Sigmoid colon (tissue), 7 donors: ENCODE data around the gene LRRC1. TPM values are rescaled to one million over a fixed set of nuclear protein-coding genes. Genes with fewer than 3 reads are reported as not detected.

ENCODE experiments used
- DNase-seq: peaks from one replicate; pipeline ENCODE4 v3.0.0-alpha.2; 2019
- H3K27ac ChIP-seq, 4 donors: fragments of 200-600 bp; sonication (generic); one replicate each; pipeline ENCODE4 v1.5.1; 2016 to 2019; ENCODE audit warnings: mild to moderate bottlenecking in 1 of 4
- H3K27me3 ChIP-seq, 3 donors: fragments of 200-600 bp; sonication (generic); one replicate each; pipeline ENCODE4 v1.5.1; 2019; ENCODE audit warnings: mild to moderate bottlenecking in 1 of 3
- H3K36me3 ChIP-seq, 4 donors: fragments of 200-600 bp; sonication (generic); one replicate each; pipeline ENCODE4 v1.5.1; 2016 to 2019
- H3K4me1 ChIP-seq, 4 donors: fragments of 200-600 bp; sonication (generic); one replicate each; pipeline ENCODE4 v1.5.1; 2017 to 2019
- H3K4me3 ChIP-seq, 4 donors: fragments of 200-600 bp; sonication (generic); one replicate each; pipeline ENCODE4 v1.5.1; 2017 to 2019; ENCODE audit warnings: mild to moderate bottlenecking in 2 of 4, moderate library complexity in 1 of 4
- H3K9me3 ChIP-seq, 4 donors: fragments of 200-600 bp in 3 of 4; sonication (generic) in 3 of 4; one replicate each; pipeline versions ENCODE4 v1.5.1 to v1.6.1; 2013 to 2019
- EP300 ChIP-seq, 4 donors: sonication (generic); formaldehyde crosslinking; IDR thresholded peaks; one replicate each; pipeline ENCODE4 v1.6.1; 2017; ENCODE audit warnings: antibody characterized with exemption in 4 of 4
- POLR2A ChIP-seq, 2 donors: fragments of 450-650 bp; IDR thresholded peaks; one replicate each; pipeline ENCODE4 v1.6.1; 2016; ENCODE audit warnings: antibody characterized with exemption in 2 of 2, mild to moderate bottlenecking in 2 of 2, moderate library complexity in 2 of 2
- POLR2AphosphoS5 ChIP-seq, 4 donors: sonication (generic); formaldehyde crosslinking; IDR thresholded peaks; one replicate each; pipeline ENCODE4 v1.6.1; 2017; ENCODE audit warnings: antibody characterized with exemption in 4 of 4
- WGBS, 2 donors: extraction: QIAGEN DNeasy Blood & Tissue Kit; methylation state at CpG; one replicate each; pipeline ENCODE4 v1.1.7; 2013; 5-methylcytosine and 5-hydroxymethylcytosine counted together
- intact Hi-C: fragments of 100-400 bp; cut with DNase I; formaldehyde crosslinking; loops from one replicate; pipeline ENCODE4 v1.15.1; 2023
- polyA plus RNA-seq, 3 donors: library from polyadenylated mRNA; stranded (reverse); fragments of 200-250 nt; gene quantifications; one replicate each; pipeline ENCODE4 v1.2.3, GENCODE V29; 2013
- total RNA-seq, 4 donors: library from RNA; depleted of rRNA; stranded (reverse); fragments of >200 nt; gene quantifications; one replicate each; pipeline ENCODE4 v1.1.0, GENCODE V29; 2016
- TF ChIP-seq, protein P1 (sequence below), 4 experiments: fragments of 450-650 bp in 3 of 4; fragments of 200-600 bp in 1 of 4; IDR thresholded peaks; one replicate each; pipeline ENCODE4 v1.5.1; 2016 to 2019; ENCODE audit warnings: antibody characterized with exemption in 4 of 4, mild to moderate bottlenecking in 3 of 4, moderate library complexity in 2 of 4
- donor health status: healthy with polysubstance abuse.
- donor health status: Bipolar disorder and iron deficiency.
- donor health status: healthy.

The LRRC1 gene
- total RNA-seq (10 to 100 TPM; 20.8 to 32.4 (median 24.4) TPM), polyA plus RNA-seq (10 to 100 TPM; 29.9 to 50.4 (median 43.2) TPM)

DNA sequence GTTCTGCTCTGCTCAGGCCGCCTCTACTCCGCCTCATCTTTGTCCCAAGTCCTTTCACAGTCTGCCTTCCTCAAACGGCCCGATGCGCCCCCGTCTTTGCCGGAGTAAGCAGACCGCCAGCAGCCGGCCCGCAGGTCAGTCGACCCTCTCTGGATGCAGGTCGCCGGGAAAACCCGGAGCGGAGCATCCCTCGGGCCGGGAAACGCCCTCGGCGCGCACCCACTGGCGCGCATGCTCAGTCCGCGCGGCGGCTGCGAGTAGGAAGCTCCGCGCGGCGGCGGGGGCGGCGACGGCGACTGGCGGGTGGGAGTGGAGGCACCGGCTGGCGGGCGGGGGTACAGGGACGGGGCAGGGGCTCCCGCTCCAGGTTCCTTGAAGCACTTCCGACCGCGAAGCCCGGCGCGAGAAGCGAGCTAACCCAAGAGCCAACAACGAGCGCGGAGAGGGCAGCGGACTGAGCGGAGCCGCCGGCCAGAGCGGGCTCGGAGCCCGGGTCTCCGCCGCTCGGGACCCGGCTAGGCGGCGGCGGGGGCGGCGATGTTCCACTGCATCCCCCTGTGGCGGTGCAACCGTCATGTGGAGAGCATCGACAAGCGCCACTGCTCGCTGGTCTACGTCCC, at the start of gene LRRC1:
LRRC1 (plus strand) TSS at position 286 of the 620 bp plus-strand sequence; CDS start at position 538, 252 bp downstream.
- H3K27me3 ChIP-seq, result peaks cover 0 to 5% (median 0%) of the 10 kb centered on the region in 3 donors
- DNase-seq, result peak; percentile 95
- H3K27ac ChIP-seq, result peak within 1 kb of the TSS; percentile 81 to 90 (median 84)
- H3K4me1 ChIP-seq, result peaks cover 0 to 38% (median 21%) of the 10 kb centered on the region in 4 donors
- no peak for TF ChIP-seq EP300 (IDR thresholded peaks at IDR 0.05)
- peak; percentile 55 to 82 (median 79) for TF ChIP-seq POLR2AphosphoS5 (IDR thresholded peaks at IDR 0.05)
- TF ChIP-seq, protein P1, sequence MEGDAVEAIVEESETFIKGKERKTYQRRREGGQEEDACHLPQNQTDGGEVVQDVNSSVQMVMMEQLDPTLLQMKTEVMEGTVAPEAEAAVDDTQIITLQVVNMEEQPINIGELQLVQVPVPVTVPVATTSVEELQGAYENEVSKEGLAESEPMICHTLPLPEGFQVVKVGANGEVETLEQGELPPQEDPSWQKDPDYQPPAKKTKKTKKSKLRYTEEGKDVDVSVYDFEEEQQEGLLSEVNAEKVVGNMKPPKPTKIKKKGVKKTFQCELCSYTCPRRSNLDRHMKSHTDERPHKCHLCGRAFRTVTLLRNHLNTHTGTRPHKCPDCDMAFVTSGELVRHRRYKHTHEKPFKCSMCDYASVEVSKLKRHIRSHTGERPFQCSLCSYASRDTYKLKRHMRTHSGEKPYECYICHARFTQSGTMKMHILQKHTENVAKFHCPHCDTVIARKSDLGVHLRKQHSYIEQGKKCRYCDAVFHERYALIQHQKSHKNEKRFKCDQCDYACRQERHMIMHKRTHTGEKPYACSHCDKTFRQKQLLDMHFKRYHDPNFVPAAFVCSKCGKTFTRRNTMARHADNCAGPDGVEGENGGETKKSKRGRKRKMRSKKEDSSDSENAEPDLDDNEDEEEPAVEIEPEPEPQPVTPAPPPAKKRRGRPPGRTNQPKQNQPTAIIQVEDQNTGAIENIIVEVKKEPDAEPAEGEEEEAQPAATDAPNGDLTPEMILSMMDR (IDR thresholded peaks at IDR 0.05), result no peak
- TF ChIP-seq POLR2A (IDR thresholded peaks at IDR 0.05), result peak; percentile 24 to 36
- no peaks in the 10 kb centered on the region for H3K36me3 ChIP-seq
- no peaks in the 10 kb centered on the region for H3K9me3 ChIP-seq
- peak within 1 kb of the TSS; percentile 69 to 95 (median 84) for H3K4me3 ChIP-seq
- intact Hi-C loops, result loop anchor here (1.0 to 10.0 kb wide), 5 partner anchors 42 to 440 kb away; partner anchors contain the start of gene GCLC
- WGBS, 2 donors, result 0% methylated on average over 75 of the region's 75 CpGs

DNA sequence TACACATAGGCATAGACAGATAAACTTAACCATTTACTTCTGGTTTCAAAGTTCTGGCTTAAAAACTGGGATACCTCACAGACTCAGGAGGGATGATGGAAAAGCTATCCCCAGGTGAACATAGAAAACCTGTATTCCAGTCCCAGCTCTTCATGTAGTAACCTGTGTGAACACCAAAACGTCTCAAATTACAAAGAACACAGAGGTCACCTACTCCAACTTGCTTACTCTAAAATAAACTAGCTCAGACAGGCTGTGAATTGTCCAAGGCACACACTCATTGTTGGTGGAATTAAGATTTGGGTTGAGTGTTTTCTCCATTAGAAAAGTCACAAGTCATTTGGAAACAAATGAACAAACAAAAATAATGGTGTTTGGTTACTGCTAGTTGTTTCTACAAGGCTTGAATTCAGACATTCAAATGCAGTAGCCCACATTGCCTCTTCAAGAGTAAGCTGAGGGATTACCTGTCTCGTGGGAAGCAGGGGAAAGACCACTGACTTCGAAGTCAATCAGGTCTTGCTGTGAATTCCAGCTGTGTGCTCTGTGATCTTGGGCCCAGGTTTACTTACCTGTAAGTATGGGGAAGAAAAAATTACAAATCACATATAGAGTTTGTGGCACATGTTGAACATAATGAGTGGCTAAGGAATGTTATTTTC, 48.2 kb upstream of the LRRC1 start:
- no peak for DNase-seq
- WGBS, 2 donors, result 66 to 68% methylated on average over 3 of the region's 3 CpGs

DNA sequence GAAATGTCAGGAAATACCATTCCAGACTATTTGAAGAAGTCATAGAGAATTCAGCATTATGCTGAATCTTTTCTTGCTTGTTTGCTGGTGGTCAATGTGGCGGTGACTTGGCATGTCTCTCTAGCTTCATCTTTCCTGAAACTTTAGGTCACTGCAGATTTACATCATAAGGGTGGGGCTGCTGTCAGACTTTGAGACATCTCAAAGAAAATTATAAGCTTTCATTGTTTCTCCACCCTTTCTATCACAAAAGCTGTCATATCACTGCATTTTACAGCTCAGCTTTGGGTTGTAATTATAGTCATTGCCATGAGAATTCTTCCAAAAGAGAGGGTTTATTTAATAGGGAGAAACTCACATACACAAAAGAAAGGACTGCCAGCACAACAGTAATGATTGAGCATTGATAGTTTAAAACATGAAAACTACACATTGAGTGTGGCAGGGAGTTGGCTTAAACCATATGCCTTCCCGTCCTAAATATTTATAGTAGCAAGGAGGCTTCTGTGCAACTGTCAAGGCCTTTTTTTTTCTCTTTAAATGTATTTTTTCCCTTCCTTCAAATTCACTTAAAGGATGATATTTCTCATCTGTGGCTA, 44.7 kb upstream of the LRRC1 start:
- no peaks in the 10 kb centered on the region for H3K36me3 ChIP-seq
- 55 to 75% methylated on average over 2 of the region's 2 CpGs for WGBS, 2 donors
- no peaks in the 10 kb centered on the region for H3K27me3 ChIP-seq
- no peaks in the 10 kb centered on the region for H3K4me1 ChIP-seq
- no peak overlapping the region for H3K4me3 ChIP-seq
- no peak for DNase-seq
- no peak overlapping the region for H3K27ac ChIP-seq
- TF ChIP-seq EP300 (IDR thresholded peaks at IDR 0.05) (no peak), POLR2A (IDR thresholded peaks at IDR 0.05) (no peak), POLR2AphosphoS5 (IDR thresholded peaks at IDR 0.05) (no peak)
- TF ChIP-seq, protein P1 (IDR thresholded peaks at IDR 0.05), result no peak
- intact Hi-C loops, result no loop called here
- no peaks in the 10 kb centered on the region for H3K9me3 ChIP-seq

More for the DNA sequence above, 48.2 kb upstream of the LRRC1 start:
- H3K27ac ChIP-seq, result no peak overlapping the region
- no peaks in the 10 kb centered on the region for H3K36me3 ChIP-seq
- TF ChIP-seq POLR2A (IDR thresholded peaks at IDR 0.05), result no peak
- TF ChIP-seq, protein P1 (IDR thresholded peaks at IDR 0.05), result no peak
- TF ChIP-seq POLR2AphosphoS5 (IDR thresholded peaks at IDR 0.05), result no peak
- no peak for TF ChIP-seq EP300 (IDR thresholded peaks at IDR 0.05)
- H3K27me3 ChIP-seq, result no peaks in the 10 kb centered on the region
- no peaks in the 10 kb centered on the region for H3K4me1 ChIP-seq
- H3K4me3 ChIP-seq, result no peak overlapping the region
- intact Hi-C loops, result no loop called here
- no peaks in the 10 kb centered on the region for H3K9me3 ChIP-seq

DNA sequence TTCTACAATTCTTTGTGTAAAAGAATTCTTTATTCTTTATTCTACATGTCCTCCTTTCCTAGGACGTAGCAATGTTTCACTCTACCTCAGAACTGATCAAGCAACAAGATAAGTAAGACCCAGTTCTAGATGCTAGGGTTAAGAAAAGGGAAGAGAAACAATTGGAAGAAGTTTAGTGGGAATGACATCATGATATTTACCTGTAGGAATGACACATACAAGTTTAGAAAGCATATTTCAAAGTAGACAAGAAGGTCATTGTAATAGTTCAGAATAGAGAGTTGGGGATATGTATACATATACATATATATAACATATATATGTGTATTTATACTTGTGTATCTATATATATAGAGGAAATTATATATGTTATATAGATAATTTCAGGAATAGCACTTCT, 43.4 kb upstream of the LRRC1 start:
- Histone ChIP-seq H3K36me3 (no peaks in the 10 kb centered on the region), H3K27ac (no peak overlapping the region), H3K4me1 (no peaks in the 10 kb centered on the region), H3K4me3 (no peak overlapping the region), H3K9me3 (no peaks in the 10 kb centered on the region), H3K27me3 (no peaks in the 10 kb centered on the region)
- no peak for TF ChIP-seq POLR2AphosphoS5 (IDR thresholded peaks at IDR 0.05)
- TF ChIP-seq, protein P1 (IDR thresholded peaks at IDR 0.05), result no peak
- TF ChIP-seq POLR2A (IDR thresholded peaks at IDR 0.05), result no peak
- TF ChIP-seq EP300 (IDR thresholded peaks at IDR 0.05), result no peak
- no peak for DNase-seq
- intact Hi-C loops, result no loop called here
- 0 to 51% methylated on average over 1 of the region's 1 CpG for WGBS, 2 donors
